ENCODE data around the gene DOCK1. TPM values are rescaled to one million over a fixed set of nuclear protein-coding genes. Genes with fewer than 3 reads are reported as not detected.

The DOCK1 gene
- total RNA-seq, 2 experiments from 2014 or later = 0.14 to 0.18 TPM

DNA sequence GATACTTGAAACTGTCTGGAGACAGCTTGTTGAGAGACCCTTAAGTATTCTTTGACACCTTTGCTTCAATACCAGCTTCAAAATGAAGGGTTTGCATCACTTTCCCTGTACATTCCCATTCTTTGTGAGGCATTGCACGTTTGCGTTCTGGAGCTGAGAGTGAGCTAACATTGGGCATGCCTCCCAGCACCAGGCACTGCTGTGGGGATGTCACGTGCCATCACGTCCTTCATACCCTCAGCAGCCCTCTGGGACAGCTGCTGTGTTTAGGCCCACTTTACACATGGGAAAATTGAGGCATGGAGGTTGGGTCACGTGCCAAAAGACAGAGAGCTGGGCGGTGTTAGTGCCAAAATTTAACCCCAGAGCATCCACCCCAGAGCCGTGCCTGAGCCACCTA is 357.4 kb downstream of the DOCK1 start:
- Mint-ChIP-seq H3K36me3 (ENCODE audit: low read depth) (no peaks in the 10 kb centered on the region), H3K4me3 (no peak overlapping the region), H3K9me3 (peaks cover 6% of the 10 kb centered on the region), H3K4me1 (ENCODE audit: low read depth) (no peaks in the 10 kb centered on the region), H3K27me3 (peaks cover 4% of the 10 kb centered on the region), H3K27ac (no peak overlapping the region)
- intact Hi-C loops (cut with micrococcal nuclease) = no loop called here
- ATAC-seq = no peak
- DNase-seq = no peak
- ChIA-PET POLR2A (no interaction called here), CTCF (interaction anchor here (0.6 to 1.0 kb wide), 2 partner anchors 15 to 655 kb away, joined by 3 to 5 read pairs; no protein-coding TSS in a partner anchor)
- TF ChIP-seq, protein P1, sequence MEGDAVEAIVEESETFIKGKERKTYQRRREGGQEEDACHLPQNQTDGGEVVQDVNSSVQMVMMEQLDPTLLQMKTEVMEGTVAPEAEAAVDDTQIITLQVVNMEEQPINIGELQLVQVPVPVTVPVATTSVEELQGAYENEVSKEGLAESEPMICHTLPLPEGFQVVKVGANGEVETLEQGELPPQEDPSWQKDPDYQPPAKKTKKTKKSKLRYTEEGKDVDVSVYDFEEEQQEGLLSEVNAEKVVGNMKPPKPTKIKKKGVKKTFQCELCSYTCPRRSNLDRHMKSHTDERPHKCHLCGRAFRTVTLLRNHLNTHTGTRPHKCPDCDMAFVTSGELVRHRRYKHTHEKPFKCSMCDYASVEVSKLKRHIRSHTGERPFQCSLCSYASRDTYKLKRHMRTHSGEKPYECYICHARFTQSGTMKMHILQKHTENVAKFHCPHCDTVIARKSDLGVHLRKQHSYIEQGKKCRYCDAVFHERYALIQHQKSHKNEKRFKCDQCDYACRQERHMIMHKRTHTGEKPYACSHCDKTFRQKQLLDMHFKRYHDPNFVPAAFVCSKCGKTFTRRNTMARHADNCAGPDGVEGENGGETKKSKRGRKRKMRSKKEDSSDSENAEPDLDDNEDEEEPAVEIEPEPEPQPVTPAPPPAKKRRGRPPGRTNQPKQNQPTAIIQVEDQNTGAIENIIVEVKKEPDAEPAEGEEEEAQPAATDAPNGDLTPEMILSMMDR (IDR thresholded peaks at IDR 0.05) = no peak

DNA sequence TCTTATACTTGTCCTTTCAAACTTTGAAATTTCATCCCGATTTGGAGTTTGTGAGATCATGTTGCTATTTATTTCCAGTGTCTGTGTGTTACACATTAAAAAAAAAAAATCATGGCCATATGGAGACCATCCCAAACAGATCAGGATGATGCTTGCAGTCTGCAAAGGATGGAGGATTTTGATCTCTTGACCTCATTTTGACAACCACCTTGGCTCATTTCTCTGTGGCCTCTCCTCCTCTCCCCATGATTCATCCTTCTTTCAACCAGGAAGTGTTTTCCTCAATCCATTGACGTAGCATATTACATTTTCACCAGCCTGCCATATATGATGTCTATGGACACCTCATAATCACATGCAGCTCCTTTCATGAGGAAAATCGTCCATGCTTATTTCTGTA is 360.1 kb downstream of the DOCK1 start:
- POLR2A ChIA-PET = no interaction called here
- DNase-seq = no peak
- intact Hi-C loops (cut with micrococcal nuclease) = no loop called here
- ATAC-seq = no peak
- TF ChIP-seq, protein P1 (IDR thresholded peaks at IDR 0.05) = no peak
- Mint-ChIP-seq H3K9me3 (peaks cover 6% of the 10 kb centered on the region), H3K4me3 (no peak overlapping the region), H3K4me1 (ENCODE audit: low read depth) (no peaks in the 10 kb centered on the region), H3K27me3 (peaks cover 2% of the 10 kb centered on the region), H3K27ac (no peak overlapping the region), H3K36me3 (ENCODE audit: low read depth) (no peaks in the 10 kb centered on the region)
- CTCF ChIA-PET = no interaction called here

DNA sequence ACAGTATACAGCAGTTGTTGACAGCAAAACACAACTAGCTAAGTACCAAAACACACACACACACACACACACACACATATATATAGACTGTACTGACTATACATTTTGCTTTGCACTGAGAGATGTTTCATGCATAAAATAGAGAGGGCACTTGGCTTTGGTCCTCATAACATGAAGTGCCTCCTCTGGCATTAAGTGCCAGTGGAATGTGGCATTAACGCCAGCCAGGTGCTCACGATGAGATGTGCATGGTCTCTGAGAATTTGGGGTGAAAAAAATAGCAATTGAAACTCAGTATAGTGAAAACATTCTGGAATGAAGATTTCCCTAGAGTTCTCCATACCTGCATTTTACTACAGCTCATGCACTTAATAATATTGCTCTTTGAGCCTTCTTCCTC is 361.2 kb downstream of the DOCK1 start:
- ChIA-PET POLR2A (no interaction called here), CTCF (no interaction called here)
- no peaks in the 10 kb centered on the region for H3K4me1 Mint-ChIP-seq (ENCODE audit: low read depth)
- peaks cover 5% of the 10 kb centered on the region for H3K27me3 Mint-ChIP-seq
- no peak overlapping the region for H3K4me3 Mint-ChIP-seq
- intact Hi-C loops (cut with micrococcal nuclease) = no loop called here
- TF ChIP-seq, protein P1 (IDR thresholded peaks at IDR 0.05) = no peak
- H3K9me3 Mint-ChIP-seq = peaks cover 3% of the 10 kb centered on the region
- H3K27ac Mint-ChIP-seq = no peak overlapping the region
- DNase-seq (no peak), ATAC-seq (no peak)
- H3K36me3 Mint-ChIP-seq (ENCODE audit: low read depth) = no peaks in the 10 kb centered on the region

DNA sequence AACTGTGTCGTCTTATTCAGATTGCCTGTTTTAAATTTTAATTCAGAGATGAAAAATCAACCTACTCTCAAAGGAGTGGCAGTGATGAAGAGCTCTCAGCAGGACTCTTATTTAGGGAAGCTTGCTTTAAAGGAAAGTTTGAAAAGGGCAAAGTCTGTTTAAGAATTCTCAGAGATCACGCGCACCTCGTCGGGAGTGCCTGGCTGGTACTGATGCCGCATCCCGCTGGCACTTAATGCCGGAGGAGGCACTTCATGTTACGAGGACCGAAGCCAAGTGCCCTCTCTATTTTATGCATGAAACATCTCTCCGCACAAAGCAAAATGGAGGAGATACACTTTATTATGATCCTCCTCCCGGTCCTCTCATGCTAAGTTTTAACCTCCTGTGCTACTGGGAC is 362.2 kb downstream of the DOCK1 start:
- no peaks in the 10 kb centered on the region for H3K9me3 Mint-ChIP-seq
- H3K27me3 Mint-ChIP-seq = peaks cover 7% of the 10 kb centered on the region
- no peak overlapping the region for H3K27ac Mint-ChIP-seq
- intact Hi-C loops (cut with micrococcal nuclease) = no loop called here
- ATAC-seq (no peak), DNase-seq (no peak)
- CTCF ChIA-PET = no interaction called here
- H3K4me3 Mint-ChIP-seq = no peak overlapping the region
- no peaks in the 10 kb centered on the region for H3K4me1 Mint-ChIP-seq (ENCODE audit: low read depth)
- TF ChIP-seq, protein P1 (IDR thresholded peaks at IDR 0.05) = no peak
- H3K36me3 Mint-ChIP-seq (ENCODE audit: low read depth) = no peaks in the 10 kb centered on the region
- POLR2A ChIA-PET = no interaction called here

DNA sequence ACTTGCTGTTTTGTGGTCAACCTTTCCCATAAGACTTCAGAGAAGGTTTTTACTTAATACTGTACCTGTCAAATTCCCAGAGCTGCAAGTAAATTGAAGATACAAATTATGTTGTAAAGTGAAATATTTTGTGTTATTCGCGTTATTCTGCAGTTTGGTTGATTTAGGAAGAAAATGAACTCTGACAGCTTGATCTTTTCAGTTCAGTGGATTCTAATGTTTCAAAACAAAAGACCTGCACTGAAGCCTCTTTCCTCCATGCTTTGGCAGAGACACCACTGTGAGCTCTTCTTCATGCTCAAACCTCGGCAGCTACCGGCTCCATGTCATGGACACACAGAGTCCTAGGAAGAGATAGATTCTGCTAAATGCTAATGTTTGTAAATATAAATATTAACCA is 366.8 kb downstream of the DOCK1 start:
- ChIA-PET CTCF (no interaction called here), POLR2A (no interaction called here)
- ATAC-seq (no peak), DNase-seq (no peak)
- TF ChIP-seq, protein P1 (IDR thresholded peaks at IDR 0.05) = no peak
- H3K4me3 Mint-ChIP-seq = no peak overlapping the region
- no peak overlapping the region for H3K27ac Mint-ChIP-seq
- H3K27me3 Mint-ChIP-seq = peaks cover 8% of the 10 kb centered on the region
- H3K9me3 Mint-ChIP-seq = no peaks in the 10 kb centered on the region
- no peaks in the 10 kb centered on the region for H3K4me1 Mint-ChIP-seq (ENCODE audit: low read depth)
- intact Hi-C loops (cut with micrococcal nuclease) = no loop called here
- H3K36me3 Mint-ChIP-seq (ENCODE audit: low read depth) = no peaks in the 10 kb centered on the region
